ENCODE measurements around the gene TRA2B.
"Not testable (repeated sequence)": the region's sequence is repeated elsewhere in the genome, so short reads cannot be mapped to it uniquely, and the experiment has no call there.

Gene TRA2B

DNA sequence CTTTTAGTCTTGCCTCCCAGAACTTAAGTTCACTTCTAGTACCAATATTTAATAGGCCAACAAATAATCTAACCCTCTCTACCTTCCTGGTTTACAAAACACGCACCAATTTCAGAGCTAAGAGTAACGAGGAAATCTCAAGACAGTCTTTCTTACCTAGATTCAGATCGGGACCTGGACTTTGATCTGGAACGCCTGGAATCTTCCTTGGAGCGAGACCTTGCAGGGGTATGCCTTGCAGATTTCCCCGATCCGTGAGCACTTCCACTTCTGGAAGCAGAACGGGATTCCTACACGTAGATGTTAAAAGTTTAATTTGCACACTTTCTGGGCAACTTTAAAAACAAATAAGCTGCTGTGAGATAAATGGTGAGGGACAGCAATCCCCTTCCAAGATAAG is 11.4 kb downstream of the TRA2B start:
- no peak for DNase-seq

DNA sequence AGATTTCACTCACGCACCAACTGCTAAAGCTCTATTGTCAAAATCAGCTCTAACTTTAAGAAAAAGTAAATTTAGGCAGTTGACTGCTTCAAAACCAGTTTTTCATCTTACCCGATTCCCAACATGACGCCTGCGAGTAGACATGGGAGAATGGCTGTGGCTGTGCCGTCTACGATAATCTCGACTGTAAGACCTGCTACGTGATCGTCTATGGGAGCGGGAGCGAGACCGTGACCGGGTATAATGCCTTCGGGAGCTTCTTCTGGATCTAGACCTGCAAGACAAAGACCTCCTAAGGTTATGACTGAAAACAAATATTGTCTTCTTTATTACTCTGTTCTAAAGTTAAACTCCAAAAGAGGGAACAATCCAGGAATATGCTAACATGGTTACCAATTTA is 12.5 kb downstream of the TRA2B start:
- DNase-seq: no peak

DNA sequence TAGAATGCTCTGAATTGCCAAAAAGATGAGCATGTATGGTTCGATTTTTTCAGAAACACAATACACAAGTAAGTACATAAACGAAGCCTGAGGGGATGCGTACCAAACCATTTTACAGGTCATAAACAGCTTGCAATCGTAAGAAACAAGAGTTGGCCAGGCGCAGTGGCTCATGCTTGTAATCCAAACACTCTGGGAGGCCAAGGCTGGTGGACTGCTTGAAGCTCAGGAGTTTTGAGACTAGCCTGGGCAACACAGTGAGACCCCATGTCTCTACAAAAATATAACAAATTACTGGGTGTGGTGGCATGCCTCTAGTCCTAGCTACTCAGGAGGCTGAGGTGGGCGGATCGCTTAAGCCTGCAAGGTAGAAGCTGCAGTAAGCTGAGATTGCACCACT is 13.4 kb downstream of the TRA2B start:
- DNase-seq: no peak

DNA sequence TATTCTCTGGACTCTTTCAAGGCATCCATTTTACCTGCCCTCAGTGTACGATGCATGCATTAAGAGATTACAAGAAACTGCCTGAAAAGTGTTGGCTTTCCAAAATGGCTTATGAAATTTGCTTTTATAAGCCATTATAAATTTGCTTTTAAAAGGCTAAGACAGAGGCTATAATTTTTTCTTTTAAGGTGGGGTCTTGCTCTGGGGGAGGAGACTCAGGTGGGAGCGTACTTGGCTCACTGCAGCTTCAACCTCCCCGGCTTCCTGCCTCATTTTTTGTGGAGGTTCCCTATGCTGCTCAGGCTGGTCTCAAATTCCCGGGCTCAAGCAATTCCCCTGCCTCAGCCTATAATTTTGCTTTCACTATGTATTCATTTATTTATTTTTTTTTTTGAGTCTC is 17.6 kb downstream of the TRA2B start:
- no peak for DNase-seq

DNA sequence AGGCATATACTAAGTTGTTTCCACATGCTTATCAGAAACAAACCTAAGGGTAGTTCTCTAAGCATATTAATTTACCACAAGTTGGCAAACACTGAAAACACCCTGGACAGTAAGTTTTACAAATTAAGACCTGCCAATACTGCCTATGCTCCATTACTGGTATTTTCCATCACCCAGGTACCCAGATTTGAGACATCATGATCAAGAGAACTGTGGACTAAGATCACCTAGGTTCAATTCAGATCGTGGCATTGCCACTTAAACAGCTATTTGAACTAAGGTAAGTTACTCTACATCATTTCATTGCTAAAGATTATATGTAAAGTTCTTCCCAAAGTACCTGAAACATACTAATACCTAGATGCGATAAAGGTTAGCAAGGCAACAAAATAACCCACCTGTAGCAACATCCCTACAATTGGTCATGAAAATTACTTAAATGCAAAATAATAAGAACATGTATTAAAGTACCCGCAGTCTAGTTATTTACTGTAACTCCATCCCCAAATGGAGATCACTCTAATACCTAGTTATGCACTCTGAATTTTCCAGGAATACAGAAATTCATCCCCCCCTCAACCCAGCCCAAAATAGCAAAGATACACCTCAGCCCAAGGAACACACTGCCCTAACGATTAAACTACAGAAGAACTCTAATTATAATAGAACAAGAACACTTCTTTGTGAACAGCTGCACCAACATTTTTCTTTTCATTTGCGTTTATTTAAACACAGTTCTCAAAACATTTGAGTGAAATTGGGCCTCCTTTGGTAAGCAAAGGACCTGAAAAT is 21.6 kb downstream of the TRA2B start:
- DNase-seq: no peak

DNA sequence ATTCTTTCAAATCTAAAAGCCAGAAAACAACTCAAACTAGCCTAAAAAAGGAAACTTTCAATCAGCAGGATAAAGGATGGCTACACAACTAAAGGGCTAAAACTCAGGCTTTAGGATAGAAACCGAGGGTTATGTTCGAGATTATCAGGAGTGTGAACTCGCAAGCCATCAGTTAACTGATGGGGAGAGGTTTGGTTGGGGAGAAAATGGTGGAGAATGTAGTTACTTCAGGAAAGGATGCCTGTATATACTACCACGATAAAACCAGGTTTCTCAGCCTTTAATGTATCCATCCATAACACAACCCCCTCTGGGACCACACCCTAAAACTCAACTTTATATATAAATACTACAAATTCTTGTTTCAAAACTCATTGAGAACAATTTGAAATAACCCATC is 22.2 kb downstream of the TRA2B start:
- no peak for DNase-seq

DNA sequence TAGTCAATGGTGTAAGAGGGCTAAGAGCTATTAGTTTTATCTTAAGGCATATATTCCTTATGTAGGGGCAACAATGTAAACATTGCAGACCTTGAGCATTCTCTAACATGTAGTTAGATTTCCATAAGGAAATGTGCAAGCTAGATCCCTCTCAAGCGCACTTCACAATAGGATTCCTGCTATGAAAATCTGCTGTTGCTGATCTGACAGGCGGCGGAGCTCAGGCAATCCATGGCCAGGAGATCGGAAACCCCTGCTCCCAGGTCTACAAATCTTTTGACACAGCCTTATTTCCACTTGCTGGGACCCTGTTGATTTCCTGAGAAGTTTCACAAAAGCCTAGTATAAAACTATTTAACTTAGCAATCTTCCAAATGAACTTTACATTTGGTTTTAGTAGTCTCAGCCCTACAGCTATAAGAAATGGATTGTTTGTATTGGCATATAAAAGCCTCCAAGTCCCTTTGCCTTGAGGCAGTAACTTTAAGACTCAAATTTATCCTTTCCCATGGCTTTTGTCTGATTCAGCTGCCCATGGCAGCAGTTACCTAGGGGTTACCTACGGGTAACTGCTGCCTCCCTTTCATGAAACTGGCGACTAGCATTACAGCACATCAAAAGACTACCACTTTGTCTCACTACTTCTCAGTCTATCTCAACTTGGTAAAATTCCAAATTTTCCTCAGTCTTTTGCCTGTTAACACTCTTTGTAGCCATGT is 22.7 kb downstream of the TRA2B start:
- no peak for DNase-seq

GRCh38 chr3:185912929-185913901 is 24.6 kb downstream of the TRA2B start:
- DNase-seq: no peak

GRCh38 chr3:185912512-185912911 is 25.3 kb downstream of the TRA2B start:
- DNase-seq: no peak

DNA sequence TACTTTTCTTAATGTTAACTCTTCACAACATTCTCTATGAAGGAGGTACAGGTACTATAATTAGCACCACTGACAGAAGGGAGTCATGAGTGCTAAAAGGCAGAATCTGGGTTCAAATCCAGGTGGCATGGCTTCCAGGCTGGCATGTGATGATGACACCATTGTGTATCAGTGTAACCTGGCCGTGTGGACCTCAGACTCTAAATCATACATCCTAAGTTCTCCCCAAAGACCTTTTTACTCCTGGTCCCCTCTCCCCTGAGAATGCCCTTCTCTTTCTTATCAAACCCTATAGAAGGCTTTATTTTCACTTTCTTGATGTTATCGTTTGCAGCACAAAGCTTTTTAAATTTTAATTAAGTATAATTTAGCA is 26.8 kb downstream of the TRA2B start:
- not testable (repeated sequence) for DNase-seq

GRCh38 chr3:185910322-185911075 is 27.3 kb downstream of the TRA2B start:
- not testable (repeated sequence) for DNase-seq

DNA sequence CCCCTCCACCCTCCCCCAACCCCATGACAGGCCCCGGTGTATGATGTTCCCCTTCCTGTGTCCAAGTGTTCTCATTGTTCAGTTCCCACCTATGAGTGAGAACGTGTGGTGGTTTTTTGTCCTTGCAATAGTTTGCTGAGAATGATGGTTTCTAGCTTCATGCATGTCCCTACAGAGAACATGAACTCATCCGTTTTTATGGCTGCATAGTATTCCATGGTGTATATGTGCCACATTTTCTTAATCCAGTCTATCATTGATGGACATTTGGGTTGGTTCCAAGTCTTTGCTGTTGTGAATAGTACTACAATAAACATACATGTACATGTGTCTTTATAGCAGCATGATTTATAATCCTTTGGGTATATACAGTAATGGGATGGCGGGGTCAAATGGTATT is 27.9 kb downstream of the TRA2B start:
- not testable (repeated sequence) for DNase-seq

DNA sequence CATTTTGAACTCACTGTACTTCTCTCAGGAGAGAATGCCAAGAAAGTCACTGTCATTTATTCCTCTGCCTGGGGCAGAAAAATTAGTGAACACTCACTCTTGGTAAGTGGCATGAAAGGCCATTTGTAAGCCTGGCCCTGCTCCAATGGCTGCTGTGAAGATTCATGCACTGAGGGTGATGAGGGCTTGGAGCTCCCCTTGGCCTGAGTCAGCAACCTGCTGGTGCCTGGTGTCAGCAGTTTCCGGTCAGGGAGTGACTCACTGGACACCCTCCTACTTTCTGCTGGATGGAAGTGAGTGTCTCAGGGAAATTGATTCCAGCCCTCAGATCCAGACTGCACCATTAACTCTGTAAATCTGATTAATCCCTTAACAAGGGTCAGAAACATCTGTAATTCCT is 37.6 kb downstream of the TRA2B start:
- DNase-seq: no peak

DNA sequence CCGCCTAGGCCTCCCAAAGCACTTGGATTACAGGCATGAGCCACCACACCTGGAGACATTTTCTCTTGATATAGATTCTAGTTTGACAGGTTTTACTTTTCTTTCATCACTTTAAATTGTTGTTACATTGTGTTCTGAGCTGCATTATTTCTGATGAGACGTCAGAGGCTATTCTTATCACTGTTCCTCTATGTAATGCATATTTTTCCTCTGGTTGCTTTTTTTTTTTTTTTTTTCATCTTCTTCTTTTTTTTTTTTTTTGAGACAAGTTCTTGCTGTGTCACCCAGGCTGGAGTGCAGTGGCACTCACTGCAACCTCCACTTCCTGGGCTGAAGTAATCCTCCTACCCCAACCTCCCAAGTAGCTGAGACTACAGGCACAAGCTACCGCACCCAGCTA is 41.2 kb downstream of the TRA2B start:
- DNase-seq: no peak

GRCh38 chr3:185887066-185887465 is 50.7 kb downstream of the TRA2B start:
- no peak for DNase-seq

DNA sequence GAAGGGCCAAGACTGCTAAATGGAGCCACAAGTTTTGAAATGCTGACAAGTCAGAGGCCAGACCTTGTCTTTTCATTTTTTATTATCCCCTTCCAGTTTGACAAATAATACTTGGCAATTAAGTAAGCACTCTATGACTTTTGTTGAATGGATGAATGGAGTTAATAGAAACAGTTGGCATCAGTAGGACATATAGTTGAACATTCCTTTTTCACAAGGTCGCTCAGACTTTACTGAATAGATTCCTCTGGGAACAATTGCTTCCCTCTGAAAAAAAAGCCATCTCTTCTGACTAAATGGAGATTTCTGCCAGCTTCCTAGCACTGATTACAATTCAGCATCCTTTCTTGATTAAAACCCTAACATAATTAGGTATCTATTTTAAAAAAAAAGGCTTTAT is 53.2 kb downstream of the TRA2B start:
- no peak for DNase-seq

GRCh38 chr3:185881926-185882325 is 55.9 kb downstream of the TRA2B start:
- DNase-seq: no peak

GRCh38 chr3:185880600-185880999 is 57.2 kb downstream of the TRA2B start:
- DNase-seq: no peak

GRCh38 chr3:185878920-185879319 is 58.9 kb downstream of the TRA2B start:
- DNase-seq: no peak

DNA sequence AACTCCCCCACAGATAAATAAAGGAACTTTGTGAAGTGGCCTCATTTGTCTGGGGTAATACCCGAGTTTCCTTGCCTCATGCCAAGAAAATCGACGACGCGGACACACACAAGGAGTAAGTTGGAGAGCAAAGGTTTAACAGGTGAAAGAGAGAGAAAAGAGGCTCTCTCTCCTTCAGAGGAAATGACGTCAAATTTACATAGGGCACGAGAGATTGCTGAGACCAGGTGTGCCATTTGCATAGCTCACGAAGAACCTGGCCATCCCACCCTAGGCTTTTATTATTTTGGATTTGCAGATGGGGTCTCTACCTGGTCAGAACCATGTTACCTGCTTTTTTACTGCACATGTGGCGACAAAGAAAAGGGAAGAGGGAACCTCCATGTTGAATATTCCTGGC is 63.7 kb downstream of the TRA2B start:
- no peak for DNase-seq

- DNase-seq: no peak
Measured at GRCh38 chr3:185867650-185868049, 70.2 kb downstream of the TRA2B start.

DNA sequence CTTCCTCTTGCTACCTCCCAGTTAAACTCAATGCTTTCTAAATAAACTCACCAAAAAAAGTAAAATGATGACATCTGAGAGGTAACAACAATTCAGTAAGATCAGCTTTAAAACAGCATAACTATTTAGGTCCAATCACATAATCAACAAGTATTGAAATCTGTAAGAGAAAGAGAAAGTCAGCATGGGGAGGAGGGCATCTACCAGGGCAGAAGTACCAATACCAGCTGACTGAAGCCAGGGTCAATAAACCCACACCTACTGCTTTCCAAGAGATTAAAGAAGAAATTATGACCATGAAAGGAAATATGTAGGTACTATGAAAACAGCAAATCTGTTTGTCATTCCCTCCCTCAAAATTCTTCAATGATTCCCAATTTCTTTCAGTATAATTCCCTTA is 70.8 kb downstream of the TRA2B start:
- no peak for DNase-seq

- no peak for DNase-seq
Measured at GRCh38 chr3:185866555-185866954, 71.3 kb downstream of the TRA2B start.
